GM18907 (cell line): Measurements from ENCODE around the gene NPAS1.
"Not testable (repeated sequence)": the region's sequence is repeated elsewhere in the genome, so short reads cannot be mapped to it uniquely, and the experiment has no call there.

Experiments
- ATAC-seq: cut with Tn5 transposase; IDR thresholded peaks from one replicate; pipeline ENCODE4 v1.9.1; 2021; ENCODE audit warnings: mild to moderate bottlenecking, moderate library complexity; ENCODE audit not compliant: unreplicated experiment

The NPAS1 gene

DNA sequence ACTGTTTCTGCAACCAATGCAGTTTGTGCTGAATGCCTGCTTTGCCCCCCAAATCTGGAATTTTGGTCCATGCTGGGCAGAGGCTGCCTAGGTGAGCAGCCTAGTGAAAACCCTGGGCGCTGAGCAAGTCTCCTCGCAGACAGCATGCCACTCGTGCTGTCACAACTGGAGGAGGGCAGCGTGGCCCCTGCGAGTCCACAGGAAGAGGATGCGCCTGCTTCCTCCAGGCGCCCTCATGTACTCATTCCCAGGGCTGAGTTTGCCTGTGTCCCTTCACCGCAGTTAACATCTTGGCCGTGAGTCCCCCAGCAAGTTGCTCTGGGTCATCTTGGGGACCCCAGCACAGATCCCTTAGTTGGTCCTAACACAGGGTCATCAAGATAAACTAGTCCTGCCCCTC is 55.0 kb downstream of the NPAS1 start:
- ATAC-seq, result no peak

- no peak for ATAC-seq
These were observed 55.7 kb downstream of the NPAS1 start for GRCh38 chr19:47075179-47075810.

GRCh38 chr19:47075941-47076340 is 56.3 kb downstream of the NPAS1 start:
- no peak for ATAC-seq

DNA sequence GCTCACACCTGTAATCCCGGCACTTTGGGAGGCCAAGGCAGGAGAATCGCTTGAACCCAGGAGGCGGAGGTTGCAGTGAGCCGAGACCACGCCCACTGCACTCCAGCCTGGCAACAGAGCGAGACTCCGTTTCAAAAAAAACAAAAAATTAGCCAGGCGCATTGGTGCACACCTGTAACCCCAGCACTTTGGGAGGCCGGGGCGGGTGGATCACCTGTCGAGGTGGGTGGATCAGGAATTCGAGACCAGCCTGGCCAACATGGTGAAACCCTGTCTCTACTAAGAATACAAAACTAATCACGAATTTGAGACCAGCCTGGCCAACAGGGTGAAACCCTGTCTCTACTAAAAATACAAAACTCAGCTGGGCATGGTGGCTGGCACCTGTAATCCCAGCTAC is 58.7 kb downstream of the NPAS1 start:
- ATAC-seq, result not testable (repeated sequence)

- ATAC-seq, result no peak
These were observed 61.5 kb downstream of the NPAS1 start for GRCh38 chr19:47081095-47081494.

- ATAC-seq, result no peak
These were observed 62.9 kb downstream of the NPAS1 start for GRCh38 chr19:47082493-47082892.

DNA sequence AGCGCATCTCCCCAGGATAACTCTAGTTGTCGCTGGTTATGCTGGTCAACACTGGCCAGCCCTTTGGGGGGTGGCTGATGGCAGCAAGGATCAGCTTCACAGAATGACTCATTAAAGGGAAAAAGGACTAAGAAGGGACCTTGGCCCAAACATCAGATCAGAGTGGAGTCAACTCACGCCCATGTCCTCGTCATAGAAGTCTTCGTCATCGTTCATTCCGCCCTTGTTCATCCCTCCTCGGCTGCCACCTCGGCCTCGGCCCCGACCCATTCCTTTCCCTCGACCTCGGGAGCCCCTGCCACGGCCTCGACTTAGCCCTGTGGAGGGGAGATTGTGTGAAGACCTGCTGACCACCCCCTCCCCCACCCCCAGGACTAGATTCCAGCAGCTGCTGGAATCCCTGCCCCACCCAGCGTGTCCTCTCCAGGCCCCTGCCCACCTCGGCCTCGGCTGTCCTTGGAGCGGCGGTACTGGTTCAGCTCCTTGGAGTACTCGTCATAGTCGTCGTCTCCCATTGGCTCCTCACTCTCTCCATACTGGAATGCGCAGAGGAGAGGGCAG is 65.3 kb downstream of the NPAS1 start:
- no peak for ATAC-seq

DNA sequence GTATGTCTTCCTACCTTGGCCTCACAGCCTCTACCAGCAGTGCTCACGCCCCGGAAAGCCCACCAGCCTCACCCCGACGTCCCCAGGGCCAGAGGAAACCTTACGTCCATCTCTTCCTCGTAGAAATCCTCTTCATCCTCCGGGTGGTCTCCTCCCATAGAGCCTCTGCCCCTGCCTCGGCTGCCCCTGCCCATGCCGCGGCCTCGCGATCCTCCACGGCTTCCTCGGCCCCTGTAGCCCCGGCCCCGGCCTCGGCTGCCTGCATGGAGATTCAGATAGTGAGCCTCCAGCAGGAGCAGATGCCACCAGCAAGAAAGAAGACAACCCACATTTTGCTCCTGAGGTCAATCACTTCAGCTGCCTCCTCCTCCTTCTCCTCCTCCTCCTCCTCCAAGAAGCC is 66.6 kb downstream of the NPAS1 start:
- no peak for ATAC-seq

DNA sequence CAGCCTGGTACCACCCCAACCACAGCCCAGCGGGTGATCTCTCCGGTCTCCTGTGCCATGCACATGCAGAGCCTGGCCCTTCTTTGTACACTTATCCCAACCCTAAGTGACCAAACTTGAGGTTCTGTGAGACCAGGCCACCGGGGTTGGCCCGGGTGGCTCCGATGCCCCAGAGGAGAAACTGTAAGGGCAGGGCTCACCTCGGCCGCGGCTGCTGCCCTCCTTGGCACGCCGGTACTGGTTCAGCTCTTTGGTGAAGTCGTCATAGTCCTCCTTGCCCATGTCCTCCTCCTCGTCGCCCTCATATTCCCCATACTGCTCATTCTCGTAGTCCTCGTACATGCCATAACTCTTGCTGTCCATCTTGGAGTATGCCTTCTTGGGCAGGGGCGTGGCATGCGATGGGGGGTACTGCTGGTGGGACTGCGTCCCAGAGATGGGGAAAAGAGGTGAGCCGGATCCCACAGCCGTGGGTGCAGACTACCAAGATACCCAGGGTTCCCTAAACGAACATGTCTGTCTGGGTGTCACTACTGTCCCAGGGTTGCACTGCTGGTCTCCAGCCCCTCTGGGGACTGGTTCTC is 70.2 kb downstream of the NPAS1 start:
- no peak for ATAC-seq

DNA sequence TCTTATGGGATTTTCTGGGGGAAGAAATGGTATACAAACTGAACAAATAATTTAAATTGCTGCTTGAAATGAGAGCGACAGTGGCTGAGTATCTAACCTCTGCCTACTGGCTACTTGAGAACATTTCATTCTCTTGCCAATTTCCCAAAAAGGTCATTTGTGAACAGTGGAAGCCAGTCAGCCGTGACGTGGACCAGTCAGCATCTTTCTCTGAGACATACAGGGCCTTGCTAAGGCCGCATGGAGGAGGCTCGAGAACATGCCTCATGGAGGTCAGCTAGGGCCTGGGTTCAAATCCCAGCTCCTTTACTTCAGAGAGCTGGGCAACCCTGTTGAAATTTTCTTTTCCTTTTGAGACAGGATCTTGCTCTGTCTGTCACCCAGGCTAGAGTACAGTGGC is 73.6 kb downstream of the NPAS1 start:
- no peak for ATAC-seq

GRCh38 chr19:47093841-47094240 is 74.2 kb downstream of the NPAS1 start:
- no peak for ATAC-seq

DNA sequence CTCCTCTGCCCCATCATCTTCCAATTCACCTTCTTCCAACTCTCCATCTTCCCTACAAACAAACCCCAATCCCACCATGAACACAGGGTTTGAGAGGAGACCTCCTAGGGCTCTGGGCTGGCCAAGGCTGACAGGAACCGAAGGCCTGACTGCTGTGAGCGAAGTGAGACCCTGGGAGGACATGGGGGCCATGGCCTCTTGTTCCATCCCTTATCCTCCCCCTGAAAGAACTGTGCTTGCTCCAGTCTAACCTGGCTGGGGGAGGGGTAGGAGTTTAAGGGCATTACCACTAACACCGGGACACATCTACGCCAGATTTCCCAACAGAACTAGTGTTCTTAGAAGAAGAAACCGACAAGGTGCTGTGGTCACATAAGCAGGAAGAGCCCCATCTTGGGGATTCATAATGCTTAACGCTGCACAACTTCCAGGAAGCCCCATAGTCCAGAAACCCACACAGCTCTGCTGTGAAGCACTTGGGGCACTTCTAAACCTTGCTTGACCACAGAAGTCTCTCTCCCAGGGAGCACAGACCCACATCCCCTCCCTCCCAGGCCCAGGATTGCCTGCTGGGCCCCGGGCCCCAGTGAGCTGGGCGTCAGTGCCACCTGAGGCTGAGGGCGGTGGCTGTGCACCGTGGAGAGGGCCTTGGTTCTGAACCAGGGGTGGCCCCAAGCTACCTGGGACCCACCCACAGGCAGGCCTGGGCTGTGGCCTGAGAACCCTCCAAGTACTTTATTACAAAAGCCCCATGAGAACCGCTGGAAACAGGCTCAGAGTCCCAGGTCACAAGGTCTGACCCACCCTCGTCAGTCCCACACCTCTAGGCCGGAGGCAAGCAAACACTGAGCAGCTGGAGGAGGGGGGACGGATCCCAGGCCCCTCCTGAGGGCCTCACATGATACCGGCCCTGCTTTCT is 75.2 kb downstream of the NPAS1 start:
- no peak for ATAC-seq
